Measurements from ENCODE around the gene PTPRU. TPM values are rescaled to one million over a fixed set of nuclear protein-coding genes. Genes with fewer than 3 reads are reported as not detected.
A peak's percentile ranks its signal among the peaks of the same experiment; 100 is the strongest.

PTPRU gene
- total RNA-seq, 1 experiment from 2014 or later = 40.7 TPM

DNA sequence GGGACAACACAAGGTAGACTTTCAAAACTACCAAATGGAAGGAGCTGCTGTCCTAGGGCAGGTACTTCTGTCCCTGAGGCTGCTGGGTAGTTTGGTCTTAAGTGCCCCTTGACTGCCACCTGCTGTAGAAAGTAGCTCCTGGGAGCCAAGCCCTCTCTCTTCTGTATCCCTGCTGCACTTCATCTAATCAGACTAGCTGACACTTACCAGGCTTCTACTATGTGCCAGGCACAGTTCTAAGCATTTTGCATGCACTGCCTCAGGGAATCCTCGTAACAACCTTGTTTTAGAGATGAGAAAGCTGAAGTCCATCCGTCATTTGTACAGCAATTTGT, 38.8 kb upstream of the PTPRU start:
- Histone ChIP-seq H2AFZ (ENCODE audit: low read depth, low read length, poor library complexity, severe bottlenecking) (no peak overlapping the region), H3K4me1 (ENCODE audit: control insufficient read depth in 1 of 2, insufficient read depth in 2 of 2, low read length in 2 of 2) (peaks cover 6 to 11% of the 10 kb centered on the region in 2 experiments), H3K9ac (ENCODE audit: low read length) (no peak overlapping the region), H3K27me3 (ENCODE audit: insufficient read depth, low read length) (no peaks in the 10 kb centered on the region), H3K9me3 (ENCODE audit: control insufficient read depth in 1 of 2, insufficient read depth in 1 of 2, low read depth in 1 of 2, low read length in 2 of 2) (no peaks in the 10 kb centered on the region), H4K20me1 (ENCODE audit: insufficient read depth) (no peaks in the 10 kb centered on the region), H3K36me3 (ENCODE audit: control insufficient read depth in 1 of 2, insufficient read depth in 2 of 2, low read length in 2 of 2) (peaks cover 12 to 34% of the 10 kb centered on the region in 2 experiments; a peak in 3 of 4 replicates), H3K4me2 (ENCODE audit: low read length) (no peak overlapping the region), H3K79me2 (ENCODE audit: insufficient read depth, low read length) (no peaks in the 10 kb centered on the region), H3K9me2 (ENCODE audit: insufficient read depth) (no peaks in the 10 kb centered on the region), H3K4me3 (replicated peaks in 1 of 2; ENCODE audit: low read depth in 1 of 2, low read length in 2 of 2) (no peak overlapping the region), H3K27ac (ENCODE audit: low read depth, low read length) (no peak overlapping the region)
- no peak for TF ChIP-seq ZNF274 (IDR thresholded peaks at IDR 0.05; ENCODE audit: low read depth, low read length)
- no peak for TF ChIP-seq ZFX (IDR thresholded peaks at IDR 0.05)
- peak; percentile 28 for TF ChIP-seq YY1 (IDR thresholded peaks at IDR 0.05; ENCODE audit: extremely low read depth, insufficient replicate concordance, low read depth, low read length)
- no peak for TF ChIP-seq EZH2phosphoT487 (IDR thresholded peaks at IDR 0.05; ENCODE audit: borderline replicate concordance)
- peak; percentile 76 for TF ChIP-seq RAD21 (IDR thresholded peaks at IDR 0.05; ENCODE audit: low read depth)
- TF ChIP-seq, protein P1, sequence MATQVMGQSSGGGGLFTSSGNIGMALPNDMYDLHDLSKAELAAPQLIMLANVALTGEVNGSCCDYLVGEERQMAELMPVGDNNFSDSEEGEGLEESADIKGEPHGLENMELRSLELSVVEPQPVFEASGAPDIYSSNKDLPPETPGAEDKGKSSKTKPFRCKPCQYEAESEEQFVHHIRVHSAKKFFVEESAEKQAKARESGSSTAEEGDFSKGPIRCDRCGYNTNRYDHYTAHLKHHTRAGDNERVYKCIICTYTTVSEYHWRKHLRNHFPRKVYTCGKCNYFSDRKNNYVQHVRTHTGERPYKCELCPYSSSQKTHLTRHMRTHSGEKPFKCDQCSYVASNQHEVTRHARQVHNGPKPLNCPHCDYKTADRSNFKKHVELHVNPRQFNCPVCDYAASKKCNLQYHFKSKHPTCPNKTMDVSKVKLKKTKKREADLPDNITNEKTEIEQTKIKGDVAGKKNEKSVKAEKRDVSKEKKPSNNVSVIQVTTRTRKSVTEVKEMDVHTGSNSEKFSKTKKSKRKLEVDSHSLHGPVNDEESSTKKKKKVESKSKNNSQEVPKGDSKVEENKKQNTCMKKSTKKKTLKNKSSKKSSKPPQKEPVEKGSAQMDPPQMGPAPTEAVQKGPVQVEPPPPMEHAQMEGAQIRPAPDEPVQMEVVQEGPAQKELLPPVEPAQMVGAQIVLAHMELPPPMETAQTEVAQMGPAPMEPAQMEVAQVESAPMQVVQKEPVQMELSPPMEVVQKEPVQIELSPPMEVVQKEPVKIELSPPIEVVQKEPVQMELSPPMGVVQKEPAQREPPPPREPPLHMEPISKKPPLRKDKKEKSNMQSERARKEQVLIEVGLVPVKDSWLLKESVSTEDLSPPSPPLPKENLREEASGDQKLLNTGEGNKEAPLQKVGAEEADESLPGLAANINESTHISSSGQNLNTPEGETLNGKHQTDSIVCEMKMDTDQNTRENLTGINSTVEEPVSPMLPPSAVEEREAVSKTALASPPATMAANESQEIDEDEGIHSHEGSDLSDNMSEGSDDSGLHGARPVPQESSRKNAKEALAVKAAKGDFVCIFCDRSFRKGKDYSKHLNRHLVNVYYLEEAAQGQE (IDR thresholded peaks at IDR 0.05; ENCODE audit: low read depth) = no peak
- TF ChIP-seq, protein P2, sequence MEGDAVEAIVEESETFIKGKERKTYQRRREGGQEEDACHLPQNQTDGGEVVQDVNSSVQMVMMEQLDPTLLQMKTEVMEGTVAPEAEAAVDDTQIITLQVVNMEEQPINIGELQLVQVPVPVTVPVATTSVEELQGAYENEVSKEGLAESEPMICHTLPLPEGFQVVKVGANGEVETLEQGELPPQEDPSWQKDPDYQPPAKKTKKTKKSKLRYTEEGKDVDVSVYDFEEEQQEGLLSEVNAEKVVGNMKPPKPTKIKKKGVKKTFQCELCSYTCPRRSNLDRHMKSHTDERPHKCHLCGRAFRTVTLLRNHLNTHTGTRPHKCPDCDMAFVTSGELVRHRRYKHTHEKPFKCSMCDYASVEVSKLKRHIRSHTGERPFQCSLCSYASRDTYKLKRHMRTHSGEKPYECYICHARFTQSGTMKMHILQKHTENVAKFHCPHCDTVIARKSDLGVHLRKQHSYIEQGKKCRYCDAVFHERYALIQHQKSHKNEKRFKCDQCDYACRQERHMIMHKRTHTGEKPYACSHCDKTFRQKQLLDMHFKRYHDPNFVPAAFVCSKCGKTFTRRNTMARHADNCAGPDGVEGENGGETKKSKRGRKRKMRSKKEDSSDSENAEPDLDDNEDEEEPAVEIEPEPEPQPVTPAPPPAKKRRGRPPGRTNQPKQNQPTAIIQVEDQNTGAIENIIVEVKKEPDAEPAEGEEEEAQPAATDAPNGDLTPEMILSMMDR (IDR thresholded peaks at IDR 0.05 in 2 of 3, conservative IDR thresholded peaks at IDR 0.05 in 1 of 3; ENCODE audit: borderline replicate concordance in 1 of 3, insufficient read depth in 1 of 3, low read depth in 2 of 3, low read length in 2 of 3) = peak; percentile 60 to 67 (median 60)
- TF ChIP-seq POLR2AphosphoS5 (IDR thresholded peaks at IDR 0.05; ENCODE audit: low read depth, low read length) = no peak
- no peak for TF ChIP-seq SP1 (IDR thresholded peaks at IDR 0.05; ENCODE audit: low read depth)
- no peak for TF ChIP-seq FOSL1 (IDR thresholded peaks at IDR 0.05; ENCODE audit: low read depth)
- no peak for TF ChIP-seq SRF (IDR thresholded peaks at IDR 0.05; ENCODE audit: low read depth)
- TF ChIP-seq EGR1 (IDR thresholded peaks at IDR 0.05; ENCODE audit: low read depth) = no peak
- no TSS peak for BruUV-seq (replicated peaks)
- DNase-seq (ENCODE audit: low read depth, low spot score) (peak; percentile 45), ATAC-seq (peak; percentile 98)
- intact Hi-C loops (cut with micrococcal nuclease) = loop anchor here (1.0 kb wide), 1 partner anchor 315 kb away; no protein-coding TSS in a partner anchor
- RAD21 ChIA-PET (ENCODE audit: low non-redundant PET in 1 of 2, low total read pairs in 2 of 2, uncharacterized antibody in 2 of 2, unreplicated experiment in 2 of 2) = interaction anchor here in 1 of 2 experiments (1.5 kb wide), 1 partner anchor 316 kb away, joined by 5 read pairs; no protein-coding TSS in a partner anchor
- CTCF ChIA-PET = interaction anchor here (0.8 to 2.1 kb wide), 7 partner anchors 9 to 320 kb away, joined by 3 to 25 read pairs (median 5); partner anchors contain the start of gene SRSF4
- POLR2A ChIA-PET = no interaction called here
